Measurements from ENCODE around the gene SYF2.

- TF ChIP-seq, protein P1, sequence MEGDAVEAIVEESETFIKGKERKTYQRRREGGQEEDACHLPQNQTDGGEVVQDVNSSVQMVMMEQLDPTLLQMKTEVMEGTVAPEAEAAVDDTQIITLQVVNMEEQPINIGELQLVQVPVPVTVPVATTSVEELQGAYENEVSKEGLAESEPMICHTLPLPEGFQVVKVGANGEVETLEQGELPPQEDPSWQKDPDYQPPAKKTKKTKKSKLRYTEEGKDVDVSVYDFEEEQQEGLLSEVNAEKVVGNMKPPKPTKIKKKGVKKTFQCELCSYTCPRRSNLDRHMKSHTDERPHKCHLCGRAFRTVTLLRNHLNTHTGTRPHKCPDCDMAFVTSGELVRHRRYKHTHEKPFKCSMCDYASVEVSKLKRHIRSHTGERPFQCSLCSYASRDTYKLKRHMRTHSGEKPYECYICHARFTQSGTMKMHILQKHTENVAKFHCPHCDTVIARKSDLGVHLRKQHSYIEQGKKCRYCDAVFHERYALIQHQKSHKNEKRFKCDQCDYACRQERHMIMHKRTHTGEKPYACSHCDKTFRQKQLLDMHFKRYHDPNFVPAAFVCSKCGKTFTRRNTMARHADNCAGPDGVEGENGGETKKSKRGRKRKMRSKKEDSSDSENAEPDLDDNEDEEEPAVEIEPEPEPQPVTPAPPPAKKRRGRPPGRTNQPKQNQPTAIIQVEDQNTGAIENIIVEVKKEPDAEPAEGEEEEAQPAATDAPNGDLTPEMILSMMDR (CRISPR knock-in tag; IDR thresholded peaks at IDR 0.05), result no peak
- no peak for TF ChIP-seq ZNF30 (CRISPR knock-in tag; IDR thresholded peaks at IDR 0.05)
- no peak for TF ChIP-seq ATRX (CRISPR knock-in tag; IDR thresholded peaks at IDR 0.05; ENCODE audit: borderline replicate concordance)
- no peak for TF ChIP-seq MTA1 (CRISPR knock-in tag; IDR thresholded peaks at IDR 0.05; ENCODE audit: borderline replicate concordance)
These were observed 12.5 kb downstream of the SYF2 start for GRCh38 chr1:25219661-25220251.

All from HepG2 (cell line).